Neural cell (in vitro differentiated cells): Measurements from ENCODE around the gene GRIN1. TPM values are rescaled to one million over a fixed set of nuclear protein-coding genes. Genes with fewer than 3 reads are reported as not detected.

ENCODE experiments used
- H2AFZ ChIP-seq: fragments of 200-600, 300-800 bp; sonication (generic), shearing (Covaris generic); 2 replicates; pipeline ENCODE4 v1.6.0; 2014; ENCODE audit warnings: low read depth, mild to moderate bottlenecking, antibody characterized with exemption, low read length, moderate library complexity
- H3F3A ChIP-seq: fragments of 200-600 bp; shearing (Covaris generic); 2 replicates; pipeline ENCODE4 v1.6.1; 2016; ENCODE audit warnings: mild to moderate bottlenecking, moderate library complexity, mixed read lengths, antibody characterized with exemption, low read length; ENCODE audit not compliant: insufficient read depth, poor library complexity, severe bottlenecking
- H3K27ac ChIP-seq: fragments of 200-600, 300-800 bp; sonication (generic), shearing (Covaris generic); 2 replicates; pipeline ENCODE4 v1.5.1; 2014; ENCODE audit warnings: mild to moderate bottlenecking, low read length, moderate library complexity
- H3K27me3 ChIP-seq: fragments of 300-800, 200-600 bp; sonication (generic), shearing (Covaris generic); 2 replicates; pipeline ENCODE4 v1.6.0; 2014; ENCODE audit warnings: mild to moderate bottlenecking, low read depth, low read length, moderate library complexity; ENCODE audit not compliant: insufficient read depth
- H3K36me3 ChIP-seq: fragments of 300-800, 200-600 bp; sonication (generic), shearing (Covaris generic); 2 replicates; pipeline ENCODE4 v1.5.1; 2014; ENCODE audit warnings: mild to moderate bottlenecking, antibody characterized with exemption, low read length, moderate library complexity; ENCODE audit not compliant: insufficient read depth
- H3K4me2 ChIP-seq: fragments of 300-800, 200-600 bp; sonication (generic), shearing (Covaris generic); 2 replicates; pipeline ENCODE4 v1.6.0; 2014; ENCODE audit warnings: mild to moderate bottlenecking, low read length
- H3K4me3 ChIP-seq: fragments of 300-800, 200-600 bp; sonication (generic), shearing (Covaris generic); 2 replicates; pipeline ENCODE4 v1.5.1; 2014; ENCODE audit warnings: mild to moderate bottlenecking, low read length, moderate library complexity
- H3K79me2 ChIP-seq: fragments of 200-600 bp; shearing (Covaris generic); replicated peaks from 2 replicates; pipeline ENCODE4 v1.6.0; 2014; ENCODE audit warnings: mild to moderate bottlenecking, low read length, moderate library complexity; ENCODE audit not compliant: insufficient read depth
- H3K9ac ChIP-seq: fragments of 300-800, 200-600 bp; sonication (generic), shearing (Covaris generic); 2 replicates; pipeline ENCODE4 v1.6.1; 2016; ENCODE audit warnings: mild to moderate bottlenecking, low read length, mixed read lengths
- H3K9me2 ChIP-seq: fragments of 200-600 bp; shearing (Covaris generic); 2 replicates; pipeline ENCODE4 v1.6.1; 2016; ENCODE audit warnings: mild to moderate bottlenecking, low read length, mixed read lengths; ENCODE audit not compliant: insufficient read depth
- H3K9me3 ChIP-seq: fragments of 200-600, 300-800 bp; sonication (generic), shearing (Covaris generic); 2 replicates; pipeline ENCODE4 v1.6.1; 2016; ENCODE audit warnings: mild to moderate bottlenecking, mixed run types, low read length, moderate library complexity, mixed read lengths
- H4K20me1 ChIP-seq: fragments of 200-600 bp; shearing (Covaris generic); 2 replicates; pipeline ENCODE4 v1.6.1; 2016; ENCODE audit warnings: mild to moderate bottlenecking, mixed run types; ENCODE audit not compliant: insufficient read depth
- CTCF ChIP-seq: fragments of 450-650 bp; IDR thresholded peaks from 2 replicates; pipeline ENCODE4 v1.5.1; 2014; ENCODE audit warnings: antibody characterized with exemption, mild to moderate bottlenecking, moderate library complexity; ENCODE audit not compliant: poor library complexity, severe bottlenecking
- EP300 ChIP-seq: fragments of 450-650 bp; conservative IDR thresholded peaks from 2 replicates; pipeline ENCODE4 v1.6.1; 2014; ENCODE audit warnings: antibody characterized with exemption, mild to moderate bottlenecking, moderate library complexity; ENCODE audit not compliant: poor library complexity, severe bottlenecking
- EZH2 ChIP-seq: fragments of 200-600, 300-800 bp; shearing (Covaris generic), sonication (generic); IDR thresholded peaks from 2 replicates; pipeline ENCODE4 v1.6.1; 2014; ENCODE audit warnings: antibody characterized with exemption, low read length, borderline replicate concordance, mild to moderate bottlenecking; ENCODE audit not compliant: insufficient read depth, poor library complexity, severe bottlenecking
- MXI1 ChIP-seq: fragments of 450-650 bp; conservative IDR thresholded peaks from 2 replicates; pipeline ENCODE4 v1.6.1; 2014; ENCODE audit warnings: antibody characterized with exemption, mild to moderate bottlenecking; ENCODE audit not compliant: poor library complexity, severe bottlenecking
- POLR2AphosphoS5 ChIP-seq: IDR thresholded peaks from 2 replicates; pipeline ENCODE4 v1.6.1; 2012
- RAD21 ChIP-seq: fragments of 450-650 bp; conservative IDR thresholded peaks from 2 replicates; pipeline ENCODE4 v1.6.1; 2014; ENCODE audit warnings: antibody characterized with exemption, mild to moderate bottlenecking, moderate library complexity
- REST ChIP-seq: IDR thresholded peaks from 2 replicates; pipeline ENCODE4 v1.6.1; 2012; ENCODE audit warnings: borderline replicate concordance
- SMC3 ChIP-seq: fragments of 450-650 bp; conservative IDR thresholded peaks from 2 replicates; pipeline ENCODE4 v1.6.1; 2014; ENCODE audit warnings: antibody characterized with exemption, mild to moderate bottlenecking, moderate library complexity; ENCODE audit not compliant: poor library complexity
- TAF1 ChIP-seq: IDR thresholded peaks from 2 replicates; pipeline ENCODE4 v1.6.1; 2012; ENCODE audit warnings: low read depth
- polyA plus RNA-seq: library from polyadenylated mRNA; depleted of rRNA; stranded (reverse); fragments of >200 nt; gene quantifications from 2 replicates; pipeline ENCODE4 v1.2.3, GENCODE V29; 2014

Gene GRIN1
- polyA plus RNA-seq, 1 donor from 2014 or later = 0.58 TPM

DNA sequence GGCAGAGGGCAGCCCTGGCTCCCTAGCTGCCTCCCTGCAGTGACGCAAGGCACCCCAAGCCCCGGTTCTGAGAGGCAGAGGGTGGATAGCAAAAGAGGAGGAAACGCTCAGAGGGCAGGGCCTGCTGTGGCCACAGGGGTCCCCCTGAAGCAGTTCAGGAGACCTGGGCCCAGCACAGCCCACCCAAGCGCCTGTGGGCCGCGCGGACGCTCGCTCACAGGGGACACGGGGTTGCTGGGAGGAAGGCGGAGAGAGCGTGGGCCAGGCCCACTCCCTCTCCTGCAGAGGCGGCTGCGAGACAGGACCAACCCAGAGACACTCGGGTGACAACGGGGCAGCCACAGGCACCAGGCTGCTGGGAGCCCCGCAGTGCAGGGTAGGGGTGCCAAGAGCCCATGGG is 40.8 kb downstream of the GRIN1 start:
- no peak overlapping the region for H2AFZ ChIP-seq
- TF ChIP-seq REST (no peak), MXI1 (no peak), EZH2 (no peak), RAD21 (no peak), SMC3 (no peak), POLR2AphosphoS5 (no peak), CTCF (no peak), TAF1 (no peak), EP300 (no peak)
- no peaks in the 10 kb centered on the region for H3K79me2 ChIP-seq
- no peak overlapping the region for H3K9ac ChIP-seq
- H3K4me2 ChIP-seq = no peak overlapping the region
- H4K20me1 ChIP-seq = no peaks in the 10 kb centered on the region
- H3K4me3 ChIP-seq = no peak overlapping the region
- no peaks in the 10 kb centered on the region for H3F3A ChIP-seq
- H3K9me2 ChIP-seq = no peaks in the 10 kb centered on the region
- H3K27me3 ChIP-seq = no peaks in the 10 kb centered on the region
- no peaks in the 10 kb centered on the region for H3K9me3 ChIP-seq
- H3K27ac ChIP-seq = no peak overlapping the region
- no peaks in the 10 kb centered on the region for H3K36me3 ChIP-seq

DNA sequence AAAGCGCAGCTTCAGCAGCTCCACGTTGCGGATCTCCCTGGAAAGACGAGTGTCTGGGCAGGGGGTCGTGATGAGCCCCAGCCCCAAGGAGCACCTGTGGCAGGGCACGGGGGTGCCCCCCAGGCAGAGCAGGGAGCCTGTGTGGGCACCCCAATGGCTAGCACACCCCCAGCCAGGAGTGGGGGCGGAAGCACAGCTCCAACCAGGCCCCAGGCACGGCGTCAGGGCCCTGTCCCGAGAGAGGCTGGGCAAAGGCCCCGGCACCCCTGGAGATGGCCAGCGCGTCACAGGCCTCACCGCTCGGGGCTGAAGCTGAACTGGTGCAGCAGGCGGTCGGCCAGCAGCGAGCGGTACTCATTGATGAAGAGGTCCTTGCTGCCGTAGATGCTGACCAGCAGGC is 41.5 kb downstream of the GRIN1 start:
- H3K9ac ChIP-seq = no peak overlapping the region
- H3K36me3 ChIP-seq = no peaks in the 10 kb centered on the region

More for the DNA sequence above, 41.5 kb downstream of the GRIN1 start:
- no peaks in the 10 kb centered on the region for H3K9me3 ChIP-seq
- H3K27ac ChIP-seq = no peak overlapping the region
- no peak overlapping the region for H2AFZ ChIP-seq
- H3K79me2 ChIP-seq = no peaks in the 10 kb centered on the region
- no peaks in the 10 kb centered on the region for H3K9me2 ChIP-seq
- no peaks in the 10 kb centered on the region for H3K27me3 ChIP-seq
- no peaks in the 10 kb centered on the region for H4K20me1 ChIP-seq
- H3F3A ChIP-seq = no peaks in the 10 kb centered on the region
- no peak for TF ChIP-seq REST
- TF ChIP-seq CTCF = no peak
- no peak for TF ChIP-seq SMC3
- no peak for TF ChIP-seq MXI1
- no peak for TF ChIP-seq POLR2AphosphoS5
- no peak for TF ChIP-seq TAF1
- TF ChIP-seq RAD21 = no peak
- no peak for TF ChIP-seq EP300
- no peak for TF ChIP-seq EZH2
- no peak overlapping the region for H3K4me3 ChIP-seq
- H3K4me2 ChIP-seq = no peak overlapping the region
